Effector memory CD4-positive, alpha-beta T cell (primary cell): ENCODE results near the gene DOCK4.

Experiments
- DNase-seq, 3 donors: peaks; one replicate each; pipeline ENCODE4 v3.0.0-alpha.2; 2020
- H3K27ac ChIP-seq: 2 replicates; pipeline ENCODE4 v1.7.0; 2013; ENCODE audit warnings: mild to moderate bottlenecking, low read length, moderate library complexity; ENCODE audit not compliant: insufficient read depth, poor library complexity, severe bottlenecking
- H3K27me3 ChIP-seq: replicated peaks from 2 replicates; pipeline ENCODE4 v1.7.0; 2013; ENCODE audit warnings: mild to moderate bottlenecking, low read length; ENCODE audit not compliant: insufficient read depth, control insufficient read depth, poor library complexity, severe bottlenecking
- H3K36me3 ChIP-seq: 2 replicates; pipeline ENCODE4 v1.7.0; 2013; ENCODE audit warnings: mild to moderate bottlenecking, low read length, moderate library complexity; ENCODE audit not compliant: control insufficient read depth, insufficient read depth
- H3K4me1 ChIP-seq: 2 replicates; pipeline ENCODE4 v1.7.0; 2013; ENCODE audit warnings: low read length, mild to moderate bottlenecking; ENCODE audit not compliant: control insufficient read depth, insufficient read depth, poor library complexity, severe bottlenecking
- H3K4me3 ChIP-seq: 2 replicates; pipeline ENCODE4 v1.7.0; 2013; ENCODE audit warnings: low read length, low read depth, mild to moderate bottlenecking; ENCODE audit not compliant: insufficient read depth, poor library complexity, severe bottlenecking
- H3K9me3 ChIP-seq: 2 replicates; pipeline ENCODE4 v1.7.0; 2013; ENCODE audit warnings: mild to moderate bottlenecking, low read length, moderate library complexity; ENCODE audit not compliant: control insufficient read depth

The DOCK4 gene

DNA sequence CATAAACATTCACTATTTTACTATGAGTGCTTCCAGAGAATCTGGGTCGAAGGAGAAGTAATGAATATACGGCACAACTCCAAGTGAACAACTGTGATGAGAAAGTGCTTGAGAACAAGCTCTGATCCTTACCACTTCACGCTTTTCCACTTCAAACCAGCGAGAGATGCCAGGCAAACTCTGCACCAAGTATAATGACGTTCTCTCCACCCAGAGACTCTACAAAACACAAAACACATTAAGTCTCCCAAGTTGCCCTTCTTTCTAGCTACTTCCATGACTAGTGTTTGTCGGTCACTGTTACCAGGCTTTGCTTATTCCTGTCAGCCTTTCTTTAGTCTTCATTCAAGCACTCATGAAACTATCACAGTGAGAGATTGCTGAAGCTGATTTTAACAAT, 450.8 kb downstream of the DOCK4 start:
- Histone ChIP-seq H3K9me3 (no peaks in the 10 kb centered on the region), H3K4me3 (no peak overlapping the region), H3K27ac (no peak overlapping the region), H3K27me3 (no peaks in the 10 kb centered on the region), H3K36me3 (no peaks in the 10 kb centered on the region), H3K4me1 (no peaks in the 10 kb centered on the region)
- DNase-seq, result no peak

DNA sequence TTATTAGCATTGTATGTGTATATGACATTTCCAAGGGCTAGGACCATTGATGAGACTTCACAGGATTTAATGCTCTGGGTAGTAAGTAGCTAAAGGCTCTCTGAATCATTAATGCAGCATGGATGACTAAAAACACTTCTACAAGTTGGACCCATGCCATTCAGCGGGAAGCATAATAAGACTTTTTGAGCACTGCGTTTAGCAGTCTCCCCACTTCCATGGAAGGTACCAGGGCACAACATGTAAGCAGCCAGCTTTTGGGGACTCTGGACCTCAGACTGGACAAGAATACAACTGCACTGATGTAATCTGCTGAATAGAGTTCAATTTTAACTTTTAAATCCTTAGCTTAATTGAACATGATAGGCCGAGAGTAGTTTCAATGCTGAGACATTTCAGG, 452.2 kb downstream of the DOCK4 start:
- Histone ChIP-seq H3K27me3 (no peaks in the 10 kb centered on the region), H3K4me3 (no peak overlapping the region), H3K36me3 (no peaks in the 10 kb centered on the region), H3K4me1 (no peaks in the 10 kb centered on the region), H3K27ac (no peak overlapping the region), H3K9me3 (no peaks in the 10 kb centered on the region)
- no peak for DNase-seq

DNA sequence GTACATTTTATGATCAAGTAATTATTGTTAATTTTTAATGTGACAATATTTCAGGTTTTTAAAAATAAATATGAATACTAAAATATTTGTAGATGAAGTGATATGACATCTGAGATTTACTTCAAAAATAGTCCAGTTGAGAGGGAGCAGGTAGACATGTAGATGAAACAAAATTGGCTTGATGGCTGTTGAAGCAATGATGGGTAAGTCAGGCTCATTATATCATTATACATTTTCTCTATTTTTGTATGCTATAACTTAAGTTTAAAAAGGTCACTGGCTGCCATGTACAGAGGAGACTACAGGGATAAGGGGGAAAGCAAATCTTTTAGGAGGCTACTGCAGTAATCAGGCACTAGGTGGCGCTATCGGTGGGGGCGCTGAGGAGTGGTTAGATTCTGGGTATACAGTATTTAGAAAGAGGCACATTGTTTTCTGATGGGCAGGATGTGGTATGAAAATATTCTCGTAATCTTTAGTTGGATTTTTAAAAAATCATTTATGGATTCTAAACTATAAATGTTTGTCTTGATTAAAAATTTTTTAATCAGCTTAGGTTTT, 454.1 kb downstream of the DOCK4 start:
- H3K9me3 ChIP-seq, result no peaks in the 10 kb centered on the region
- no peaks in the 10 kb centered on the region for H3K36me3 ChIP-seq
- DNase-seq, result peak in 2 of 3 donors; percentile 9 to 32
- no peak overlapping the region for H3K27ac ChIP-seq
- no peaks in the 10 kb centered on the region for H3K27me3 ChIP-seq
- no peaks in the 10 kb centered on the region for H3K4me1 ChIP-seq
- no peak overlapping the region for H3K4me3 ChIP-seq

DNA sequence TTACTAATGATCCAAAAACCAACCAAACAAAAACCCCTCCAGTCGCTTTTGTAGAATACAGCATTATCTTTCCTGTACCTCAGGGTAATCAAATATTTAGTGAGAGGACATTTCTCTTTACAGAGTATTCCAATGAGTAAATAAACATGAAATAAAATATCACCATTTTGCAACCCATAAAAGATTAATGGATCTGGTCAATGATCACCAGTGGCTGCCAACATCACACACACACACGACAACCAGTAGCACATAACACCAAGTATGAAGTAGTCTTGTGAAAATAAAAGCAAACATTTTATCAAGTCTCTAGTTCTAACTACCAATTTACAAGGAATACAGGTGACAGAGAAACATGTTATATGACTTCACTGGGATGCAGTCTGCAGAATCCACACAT, 455.3 kb downstream of the DOCK4 start:
- H3K4me1 ChIP-seq, result no peaks in the 10 kb centered on the region
- no peak overlapping the region for H3K27ac ChIP-seq
- DNase-seq, result no peak
- H3K36me3 ChIP-seq, result no peaks in the 10 kb centered on the region
- H3K9me3 ChIP-seq, result no peaks in the 10 kb centered on the region
- no peak overlapping the region for H3K4me3 ChIP-seq
- H3K27me3 ChIP-seq, result no peaks in the 10 kb centered on the region

DNA sequence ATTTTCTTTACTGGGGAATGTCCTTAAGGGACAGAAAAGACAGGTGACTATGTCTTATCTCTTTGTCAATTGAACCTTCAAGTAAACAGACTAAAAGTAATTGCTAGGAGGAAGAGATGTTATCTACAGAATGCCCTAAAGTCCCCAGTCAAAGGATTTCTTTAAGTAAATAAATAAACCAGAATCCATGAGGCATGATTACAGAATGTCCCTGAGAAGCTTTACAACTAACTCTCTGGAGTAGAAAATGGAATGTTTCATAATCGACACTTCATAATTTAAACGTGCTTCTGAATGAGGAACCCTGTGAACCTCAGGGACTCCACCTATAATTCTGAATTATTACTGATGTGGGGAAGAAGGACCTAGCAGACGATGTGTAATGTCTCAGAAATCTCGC, 456.0 kb downstream of the DOCK4 start:
- DNase-seq, result no peak

DNA sequence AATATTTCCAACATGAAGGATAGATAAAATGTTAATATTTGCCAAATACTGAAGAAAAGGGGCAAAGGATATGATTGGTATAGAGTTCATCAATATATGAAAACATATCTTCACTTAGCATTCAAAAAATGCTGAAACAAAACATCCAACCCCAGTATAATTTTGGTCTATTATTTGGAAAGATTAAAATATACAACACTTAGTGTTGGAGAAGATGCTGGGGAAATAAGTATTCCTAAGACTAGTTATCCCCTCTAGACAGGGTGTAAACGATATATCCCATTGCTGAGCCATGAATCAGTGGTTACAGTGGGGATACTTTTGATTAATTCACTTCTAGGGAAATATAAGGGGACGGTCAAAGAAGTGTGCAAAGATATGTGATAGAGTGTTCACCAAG, 456.6 kb downstream of the DOCK4 start:
- no peaks in the 10 kb centered on the region for H3K9me3 ChIP-seq
- H3K27ac ChIP-seq, result no peak overlapping the region
- H3K4me1 ChIP-seq, result no peaks in the 10 kb centered on the region
- H3K27me3 ChIP-seq, result no peaks in the 10 kb centered on the region
- no peaks in the 10 kb centered on the region for H3K36me3 ChIP-seq
- H3K4me3 ChIP-seq, result no peak overlapping the region
- DNase-seq, result no peak

More for the DNA sequence above, 456.0 kb downstream of the DOCK4 start:
- no peak overlapping the region for H3K4me3 ChIP-seq
- H3K36me3 ChIP-seq, result no peaks in the 10 kb centered on the region
- no peaks in the 10 kb centered on the region for H3K9me3 ChIP-seq
- H3K27me3 ChIP-seq, result no peaks in the 10 kb centered on the region
- H3K4me1 ChIP-seq, result no peaks in the 10 kb centered on the region
- no peak overlapping the region for H3K27ac ChIP-seq

DNA sequence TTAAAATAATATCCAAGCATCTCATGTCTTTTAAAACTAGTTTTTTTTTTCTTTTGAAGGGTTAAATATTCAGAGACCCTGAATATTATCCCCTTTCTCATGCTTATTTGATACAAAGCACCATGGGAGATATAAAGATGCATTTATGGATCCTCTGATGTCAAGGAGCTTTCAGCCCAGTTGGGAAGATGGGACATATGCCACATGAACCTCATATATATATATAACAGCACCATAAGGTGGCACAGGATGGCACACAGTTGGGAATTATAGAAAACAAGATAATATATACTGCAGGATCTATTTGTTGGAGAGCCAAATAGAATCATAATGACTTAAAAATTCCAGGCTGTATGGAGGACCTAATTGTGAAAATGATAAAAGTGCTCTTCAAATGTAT, 458.5 kb downstream of the DOCK4 start:
- H3K27ac ChIP-seq, result no peak overlapping the region
- no peaks in the 10 kb centered on the region for H3K4me1 ChIP-seq
- no peaks in the 10 kb centered on the region for H3K27me3 ChIP-seq
- no peaks in the 10 kb centered on the region for H3K9me3 ChIP-seq
- H3K4me3 ChIP-seq, result no peak overlapping the region
- no peaks in the 10 kb centered on the region for H3K36me3 ChIP-seq
- no peak for DNase-seq

DNA sequence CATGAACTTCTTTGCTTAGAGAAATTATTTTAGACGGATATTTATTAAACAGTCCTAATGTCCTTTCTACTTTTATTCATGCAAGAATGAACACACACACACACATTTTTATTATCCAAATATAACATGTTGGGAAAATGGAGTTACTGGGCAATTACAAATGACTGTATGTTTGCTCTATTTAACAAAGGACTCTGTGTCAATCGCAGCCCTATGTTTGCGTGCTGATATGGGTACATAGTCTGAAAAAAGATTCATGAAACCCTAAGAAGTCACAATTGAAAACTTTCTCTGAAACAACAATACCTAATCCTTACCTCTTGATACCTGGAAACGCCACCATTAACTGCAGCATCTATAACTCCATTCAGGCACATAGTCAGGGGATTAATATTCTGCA, 459.2 kb downstream of the DOCK4 start:
- H3K36me3 ChIP-seq, result no peaks in the 10 kb centered on the region
- H3K4me1 ChIP-seq, result no peaks in the 10 kb centered on the region
- H3K27ac ChIP-seq, result no peak overlapping the region
- DNase-seq, result no peak
- H3K4me3 ChIP-seq, result no peak overlapping the region
- no peaks in the 10 kb centered on the region for H3K9me3 ChIP-seq
- H3K27me3 ChIP-seq, result no peaks in the 10 kb centered on the region

DNA sequence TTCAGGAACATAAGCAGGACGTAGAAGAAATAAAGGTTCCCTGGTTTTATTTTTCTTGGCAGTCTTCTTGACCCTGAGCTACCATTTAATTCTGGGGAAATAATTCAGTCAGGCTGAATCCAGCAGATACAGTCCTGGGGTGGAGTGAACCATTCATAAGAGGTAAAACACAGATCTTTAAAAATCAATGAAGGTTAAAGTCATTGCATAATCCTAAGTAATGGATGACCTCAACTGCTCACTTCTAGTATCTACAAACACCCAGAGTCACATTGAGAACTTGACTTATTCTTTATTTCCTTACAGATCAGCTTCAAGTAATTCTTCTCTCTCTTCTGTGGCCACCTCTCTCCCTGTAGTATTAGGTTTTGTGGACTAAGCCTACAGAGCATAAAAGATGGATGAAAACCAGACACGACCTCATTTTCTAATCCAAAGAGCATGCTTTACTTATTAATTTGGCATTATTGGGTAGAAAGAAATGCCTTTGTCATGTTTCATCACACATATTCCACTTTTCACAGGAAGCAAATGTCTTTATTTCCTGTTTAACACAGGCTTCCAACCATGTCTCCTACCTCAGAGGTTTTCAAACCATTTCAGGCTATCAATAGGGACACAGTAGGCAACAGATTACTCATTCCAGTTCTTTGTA, 461.6 kb downstream of the DOCK4 start:
- no peaks in the 10 kb centered on the region for H3K9me3 ChIP-seq
- no peak overlapping the region for H3K4me3 ChIP-seq
- no peak for DNase-seq
- no peak overlapping the region for H3K27ac ChIP-seq
- no peaks in the 10 kb centered on the region for H3K4me1 ChIP-seq
- H3K36me3 ChIP-seq, result no peaks in the 10 kb centered on the region
- H3K27me3 ChIP-seq, result no peaks in the 10 kb centered on the region

DNA sequence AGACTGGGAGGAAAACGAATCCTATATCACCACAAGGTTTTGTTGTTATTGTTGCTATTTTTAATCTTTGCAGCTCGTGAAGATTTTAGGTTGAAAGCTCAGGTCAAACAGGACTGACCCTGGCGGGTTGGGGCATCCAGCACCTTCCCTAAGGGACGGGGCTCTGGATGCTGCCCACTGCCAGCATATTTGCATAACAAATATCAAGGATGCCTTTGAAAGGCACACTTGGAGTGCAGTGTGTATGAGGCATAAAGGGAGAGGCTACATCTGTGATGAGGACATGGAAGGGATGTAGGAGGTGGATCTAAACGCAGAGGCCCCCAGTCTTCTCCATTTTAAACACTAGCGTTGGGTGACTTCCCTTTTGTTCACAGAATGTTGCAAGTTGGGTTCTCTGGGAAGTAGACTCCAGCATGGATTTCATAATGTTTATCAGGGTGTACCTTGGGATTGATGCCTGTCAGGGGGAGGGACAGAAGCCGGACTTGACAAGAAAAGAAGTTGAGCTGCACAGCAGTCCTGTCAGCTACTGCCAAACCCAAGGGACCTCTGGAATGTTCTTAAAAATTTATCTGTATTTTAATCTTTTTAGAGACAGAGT, 462.9 kb downstream of the DOCK4 start:
- Histone ChIP-seq H3K36me3 (no peaks in the 10 kb centered on the region), H3K4me3 (no peak overlapping the region), H3K27me3 (no peaks in the 10 kb centered on the region), H3K27ac (no peak overlapping the region), H3K9me3 (no peaks in the 10 kb centered on the region), H3K4me1 (no peaks in the 10 kb centered on the region)
- DNase-seq, result no peak
